AG09319 (cell line): ENCODE data around the gene HOMEZ.

Source experiments
- DNase-seq: peaks from one replicate; pipeline ENCODE4 v3.0.0-alpha.2; 2010; ENCODE audit warnings: low read depth; ENCODE audit errors: extremely low read depth
- TF ChIP-seq, protein P1 (sequence below): IDR thresholded peaks from 2 replicates; pipeline ENCODE4 v1.5.1; 2011; ENCODE audit warnings: low read depth, mild to moderate bottlenecking, inconsistent platforms, low read length, moderate library complexity

HOMEZ gene

GRCh38 chr14:23324455-23324846 is 38.5 kb upstream of the HOMEZ start:
- DNase-seq = no peak
- TF ChIP-seq, protein P1, sequence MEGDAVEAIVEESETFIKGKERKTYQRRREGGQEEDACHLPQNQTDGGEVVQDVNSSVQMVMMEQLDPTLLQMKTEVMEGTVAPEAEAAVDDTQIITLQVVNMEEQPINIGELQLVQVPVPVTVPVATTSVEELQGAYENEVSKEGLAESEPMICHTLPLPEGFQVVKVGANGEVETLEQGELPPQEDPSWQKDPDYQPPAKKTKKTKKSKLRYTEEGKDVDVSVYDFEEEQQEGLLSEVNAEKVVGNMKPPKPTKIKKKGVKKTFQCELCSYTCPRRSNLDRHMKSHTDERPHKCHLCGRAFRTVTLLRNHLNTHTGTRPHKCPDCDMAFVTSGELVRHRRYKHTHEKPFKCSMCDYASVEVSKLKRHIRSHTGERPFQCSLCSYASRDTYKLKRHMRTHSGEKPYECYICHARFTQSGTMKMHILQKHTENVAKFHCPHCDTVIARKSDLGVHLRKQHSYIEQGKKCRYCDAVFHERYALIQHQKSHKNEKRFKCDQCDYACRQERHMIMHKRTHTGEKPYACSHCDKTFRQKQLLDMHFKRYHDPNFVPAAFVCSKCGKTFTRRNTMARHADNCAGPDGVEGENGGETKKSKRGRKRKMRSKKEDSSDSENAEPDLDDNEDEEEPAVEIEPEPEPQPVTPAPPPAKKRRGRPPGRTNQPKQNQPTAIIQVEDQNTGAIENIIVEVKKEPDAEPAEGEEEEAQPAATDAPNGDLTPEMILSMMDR = no peak

DNA sequence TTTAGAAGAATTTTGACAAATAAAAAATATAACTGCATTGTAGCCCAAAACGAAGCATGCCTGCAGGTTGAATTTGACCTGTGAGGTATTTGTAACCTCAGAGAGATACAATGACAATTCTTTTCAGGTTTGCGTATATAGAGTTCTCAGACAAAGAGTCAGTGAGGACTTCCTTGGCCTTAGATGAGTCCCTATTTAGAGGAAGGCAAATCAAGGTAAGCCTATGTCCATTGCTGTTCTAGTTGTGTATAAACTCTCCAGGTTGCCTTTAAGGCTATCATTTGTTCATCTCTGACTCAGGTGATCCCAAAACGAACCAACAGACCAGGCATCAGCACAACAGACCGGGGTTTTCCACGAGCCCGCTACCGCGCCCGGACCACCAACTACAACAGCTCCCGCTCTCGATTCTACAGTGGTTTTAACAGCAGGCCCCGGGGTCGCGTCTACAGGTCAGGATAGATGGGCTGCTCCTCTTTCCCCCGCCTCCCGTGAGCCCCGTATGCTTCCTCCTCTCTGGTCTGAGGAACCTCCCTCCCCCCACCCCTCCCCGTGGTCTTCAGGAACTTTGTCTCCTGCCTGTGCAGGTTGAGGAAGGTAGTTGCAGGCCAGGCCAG is 38.0 kb upstream of the HOMEZ start:
- TF ChIP-seq, protein P1 = no peak

GRCh38 chr14:23322568-23323517 is 36.9 kb upstream of the HOMEZ start:
- TF ChIP-seq, protein P1 = no peak
- DNase-seq = no peak

More for the DNA sequence above, 38.0 kb upstream of the HOMEZ start:
- no peak for DNase-seq

GRCh38 chr14:23321572-23322547 is 35.9 kb upstream of the HOMEZ start:
- TF ChIP-seq, protein P1 = no peak
- no peak for DNase-seq

GRCh38 chr14:23320584-23321571 is 34.9 kb upstream of the HOMEZ start, which contains the start of gene PABPN1:
Gene PABPN1 (plus strand): TSS chr14:23321457. CDS start chr14:23321470, 13 bp downstream.
- DNase-seq = peak; percentile 100
- TF ChIP-seq, protein P1 = no peak
